Measurements from ENCODE around the gene TRIM2. TPM values are rescaled to one million over a fixed set of nuclear protein-coding genes. Genes with fewer than 3 reads are reported as not detected.

The TRIM2 gene
- total RNA-seq, 2 experiments from 2014 or later, result 0.20 to 0.44 TPM

GRCh38 chr4:153318696-153319320, 114.6 kb downstream of the TRIM2 start:
- no peaks in the 10 kb centered on the region for H3K4me1 Mint-ChIP-seq
- CTCF ChIA-PET, result interaction anchor here (1.8 kb wide), 1 partner anchor 17 kb away, joined by 4 read pairs; no protein-coding TSS in a partner anchor
- no peaks in the 10 kb centered on the region for H3K36me3 Mint-ChIP-seq (ENCODE audit: low read depth)
- POLR2A ChIA-PET, result no interaction called here
- DNase-seq, result peak; percentile 39
- H3K27me3 Mint-ChIP-seq, result no peaks in the 10 kb centered on the region
- no peaks in the 10 kb centered on the region for H3K9me3 Mint-ChIP-seq
- H3K27ac Mint-ChIP-seq, result no peak overlapping the region
- H3K4me3 Mint-ChIP-seq, result no peak overlapping the region

GRCh38 chr4:153322791-153323190, 118.5 kb downstream of the TRIM2 start:
- DNase-seq, result no peak
- POLR2A ChIA-PET, result no interaction called here
- Mint-ChIP-seq H3K27ac (no peak overlapping the region), H3K4me3 (no peak overlapping the region), H3K27me3 (peaks cover 5% of the 10 kb centered on the region), H3K4me1 (no peaks in the 10 kb centered on the region), H3K9me3 (no peaks in the 10 kb centered on the region), H3K36me3 (ENCODE audit: low read depth) (no peaks in the 10 kb centered on the region)
- CTCF ChIA-PET, result no interaction called here

- peaks cover 5% of the 10 kb centered on the region for H3K27me3 Mint-ChIP-seq
- no peaks in the 10 kb centered on the region for H3K9me3 Mint-ChIP-seq
- H3K27ac Mint-ChIP-seq, result no peak overlapping the region
- no peaks in the 10 kb centered on the region for H3K4me1 Mint-ChIP-seq
- H3K36me3 Mint-ChIP-seq (ENCODE audit: low read depth), result no peaks in the 10 kb centered on the region
- no peak overlapping the region for H3K4me3 Mint-ChIP-seq
- ChIA-PET CTCF (interaction anchor here (0.6 to 1.4 kb wide), 2 partner anchors 18 to 1339 kb away, joined by 3 read pairs; no protein-coding TSS in a partner anchor), POLR2A (interaction anchor here (0.6 kb wide), 1 partner anchor 14 kb away, joined by 7 read pairs; no protein-coding TSS in a partner anchor)
- DNase-seq, result no peak
These were observed 119.8 kb downstream of the TRIM2 start for GRCh38 chr4:153324046-153324445.

GRCh38 chr4:153325558-153325957, 121.3 kb downstream of the TRIM2 start:
- H3K4me1 Mint-ChIP-seq, result no peaks in the 10 kb centered on the region
- H3K9me3 Mint-ChIP-seq, result no peaks in the 10 kb centered on the region
- H3K36me3 Mint-ChIP-seq (ENCODE audit: low read depth), result no peaks in the 10 kb centered on the region
- ChIA-PET POLR2A (no interaction called here), CTCF (no interaction called here)
- no peak overlapping the region for H3K4me3 Mint-ChIP-seq
- H3K27me3 Mint-ChIP-seq, result peaks cover 6% of the 10 kb centered on the region
- no peak for DNase-seq
- no peak overlapping the region for H3K27ac Mint-ChIP-seq

DNA sequence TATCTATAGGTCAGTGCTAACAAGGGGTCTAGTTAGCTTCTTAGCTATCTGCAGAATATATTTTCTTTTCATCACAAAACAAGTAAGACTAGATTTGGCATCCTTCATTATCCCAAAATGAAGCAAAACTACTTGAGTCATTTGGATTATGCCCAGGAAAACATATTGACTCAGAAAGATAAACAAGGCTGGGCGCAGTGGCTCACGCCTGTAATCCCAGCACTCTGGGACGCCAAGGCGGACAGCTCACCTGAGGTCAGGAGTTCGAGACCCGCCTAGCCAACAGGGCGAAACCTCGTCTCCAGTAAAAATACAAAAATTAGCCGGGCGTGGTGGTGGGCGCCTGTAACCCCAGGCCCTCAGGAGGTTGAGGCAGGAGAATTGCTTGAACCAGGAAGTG, 122.3 kb downstream of the TRIM2 start:
- no peak for DNase-seq
- CTCF ChIA-PET, result no interaction called here

GRCh38 chr4:153327247-153327646, 123.0 kb downstream of the TRIM2 start:
- POLR2A ChIA-PET, result no interaction called here
- Mint-ChIP-seq H3K9me3 (no peaks in the 10 kb centered on the region), H3K27ac (no peak overlapping the region), H3K36me3 (ENCODE audit: low read depth) (no peaks in the 10 kb centered on the region), H3K4me3 (no peak overlapping the region), H3K4me1 (no peaks in the 10 kb centered on the region), H3K27me3 (peaks cover 10% of the 10 kb centered on the region)
- no peak for DNase-seq
- CTCF ChIA-PET, result no interaction called here

More for the DNA sequence above, 122.3 kb downstream of the TRIM2 start:
- POLR2A ChIA-PET, result interaction anchor here (0.6 kb wide), 1 partner anchor 163 kb away, joined by 3 read pairs; no protein-coding TSS in a partner anchor
- Mint-ChIP-seq H3K4me3 (no peak overlapping the region), H3K4me1 (no peaks in the 10 kb centered on the region), H3K27ac (no peak overlapping the region), H3K9me3 (no peaks in the 10 kb centered on the region), H3K36me3 (ENCODE audit: low read depth) (no peaks in the 10 kb centered on the region), H3K27me3 (peaks cover 10% of the 10 kb centered on the region)

GRCh38 chr4:153332936-153333335, 128.7 kb downstream of the TRIM2 start:
- CTCF ChIA-PET, result no interaction called here

DNA sequence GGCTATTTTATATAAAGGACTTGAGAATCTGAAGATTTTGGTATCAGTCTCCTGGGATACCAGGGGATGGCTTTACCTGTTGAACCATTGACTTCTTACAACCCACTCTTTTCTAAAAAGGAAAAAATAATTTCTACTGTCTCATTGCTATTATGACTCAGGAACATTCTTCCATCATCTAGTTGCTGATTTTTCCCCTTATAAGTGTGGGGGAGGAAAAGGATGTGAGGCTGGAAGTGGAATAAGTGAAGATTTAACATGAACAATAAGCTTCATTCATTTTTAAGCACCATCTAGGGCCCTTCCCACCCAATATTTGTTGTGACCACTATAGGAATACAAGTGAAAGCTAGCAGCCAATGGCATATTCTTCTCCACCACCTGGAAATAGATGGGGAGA, 129.6 kb downstream of the TRIM2 start:
- H3K27ac Mint-ChIP-seq, result no peak overlapping the region
- CTCF ChIA-PET, result no interaction called here

More at GRCh38 chr4:153332936-153333335, 128.7 kb downstream of the TRIM2 start:
- no peak for DNase-seq
- Mint-ChIP-seq H3K27me3 (peaks cover 8% of the 10 kb centered on the region), H3K36me3 (ENCODE audit: low read depth) (no peaks in the 10 kb centered on the region), H3K27ac (no peak overlapping the region), H3K9me3 (no peaks in the 10 kb centered on the region), H3K4me1 (no peaks in the 10 kb centered on the region), H3K4me3 (no peak overlapping the region)
- POLR2A ChIA-PET, result no interaction called here

GRCh38 chr4:153335665-153336064, 131.4 kb downstream of the TRIM2 start:
- POLR2A ChIA-PET, result no interaction called here
- CTCF ChIA-PET, result interaction anchor here (0.5 to 1.4 kb wide), 2 partner anchors 18 to 52 kb away, joined by 3 to 4 read pairs; no protein-coding TSS in a partner anchor
- no peak overlapping the region for H3K27ac Mint-ChIP-seq
- no peak overlapping the region for H3K4me3 Mint-ChIP-seq
- H3K4me1 Mint-ChIP-seq, result no peaks in the 10 kb centered on the region
- no peaks in the 10 kb centered on the region for H3K36me3 Mint-ChIP-seq (ENCODE audit: low read depth)
- no peaks in the 10 kb centered on the region for H3K9me3 Mint-ChIP-seq
- H3K27me3 Mint-ChIP-seq, result peaks cover 7% of the 10 kb centered on the region
- DNase-seq, result no peak

More for the DNA sequence above, 129.6 kb downstream of the TRIM2 start:
- no peak for DNase-seq
- Mint-ChIP-seq H3K27me3 (peaks cover 8% of the 10 kb centered on the region), H3K9me3 (no peaks in the 10 kb centered on the region), H3K4me1 (no peaks in the 10 kb centered on the region), H3K4me3 (no peak overlapping the region), H3K36me3 (ENCODE audit: low read depth) (no peaks in the 10 kb centered on the region)
- POLR2A ChIA-PET, result no interaction called here

GRCh38 chr4:153337686-153338085, 133.4 kb downstream of the TRIM2 start:
- Mint-ChIP-seq H3K4me3 (no peak overlapping the region), H3K36me3 (ENCODE audit: low read depth) (no peaks in the 10 kb centered on the region), H3K27ac (no peak overlapping the region), H3K4me1 (peaks cover 9% of the 10 kb centered on the region), H3K9me3 (no peaks in the 10 kb centered on the region), H3K27me3 (peaks cover 8% of the 10 kb centered on the region)
- ChIA-PET CTCF (interaction anchor here (1.5 kb wide), 1 partner anchor 195 kb away, joined by 4 read pairs; no protein-coding TSS in a partner anchor), POLR2A (no interaction called here)
- DNase-seq, result no peak

DNA sequence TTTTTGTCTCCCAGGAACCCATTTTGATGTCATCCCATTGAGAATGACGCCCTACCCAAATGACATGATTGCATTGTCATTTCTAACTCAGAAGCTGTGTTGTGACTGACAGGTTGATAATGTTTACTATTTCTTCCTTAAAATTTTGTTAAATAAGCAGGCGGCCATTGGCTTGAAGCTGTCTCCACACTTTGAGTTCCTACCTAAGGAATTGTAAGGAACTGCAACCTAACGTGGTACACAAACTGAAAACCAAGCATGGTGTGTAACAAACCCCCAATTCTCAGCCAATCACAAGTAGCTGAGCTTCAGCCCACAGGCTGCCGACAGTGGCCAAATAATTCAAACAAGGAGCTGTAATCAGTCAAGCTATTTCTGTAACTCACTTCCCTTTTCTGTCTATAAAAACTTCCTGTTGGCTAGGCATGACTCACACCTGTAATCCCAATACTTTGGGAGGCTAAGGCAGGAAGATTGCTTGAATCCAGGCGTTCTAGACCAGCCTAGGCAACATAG, 137.4 kb downstream of the TRIM2 start:
- H3K4me3 Mint-ChIP-seq, result no peak overlapping the region
- no peak overlapping the region for H3K27ac Mint-ChIP-seq
- H3K9me3 Mint-ChIP-seq, result no peaks in the 10 kb centered on the region
- ChIA-PET POLR2A (interaction anchor here (0.6 kb wide), 1 partner anchor 233 kb away, joined by 3 read pairs; no protein-coding TSS in a partner anchor), CTCF (interaction anchor here (0.7 to 1.5 kb wide), 2 partner anchors 18 to 308 kb away, joined by 3 to 4 read pairs; no protein-coding TSS in a partner anchor)
- peaks cover 5% of the 10 kb centered on the region for H3K27me3 Mint-ChIP-seq
- peaks cover 20% of the 10 kb centered on the region for H3K4me1 Mint-ChIP-seq
- H3K36me3 Mint-ChIP-seq (ENCODE audit: low read depth), result no peaks in the 10 kb centered on the region
- DNase-seq, result no peak

GRCh38 chr4:153342751-153343552, 138.7 kb downstream of the TRIM2 start:
- DNase-seq, result no peak
- Mint-ChIP-seq H3K4me3 (no peak overlapping the region), H3K36me3 (ENCODE audit: low read depth) (peaks cover 5% of the 10 kb centered on the region), H3K27me3 (peaks cover 5% of the 10 kb centered on the region), H3K9me3 (no peaks in the 10 kb centered on the region), H3K27ac (no peak overlapping the region), H3K4me1 (peaks cover 34% of the 10 kb centered on the region)
- ChIA-PET CTCF (interaction anchor here (0.9 to 1.0 kb wide), 3 partner anchors 90 to 240 kb away, joined by 3 to 5 read pairs (median 3); no protein-coding TSS in a partner anchor), POLR2A (no interaction called here)
